Gastrocnemius medialis (tissue), 4 donors: ENCODE measurements around the gene GPR148. TPM values are rescaled to one million over a fixed set of nuclear protein-coding genes. Genes with fewer than 3 reads are reported as not detected.
"Not testable (repeated sequence)": the region's sequence is repeated elsewhere in the genome, so short reads cannot be mapped to it uniquely, and the experiment has no call there.

Experiments
- ATAC-seq, 2 donors: fragments of 150-250 bp; one replicate each; pipeline ENCODE4 v1.9.1; 2016
- DNase-seq, 2 donors: peaks; one replicate each; pipeline ENCODE4 v3.0.0-alpha.2; 2019
- H3K27ac ChIP-seq, 4 donors: fragments of 200-600 bp; sonication (generic); 1 replicate in 1 of 4; 2 replicates in 3 of 4; pipeline ENCODE4 v1.5.1; 2016 to 2018; ENCODE audit warnings: mild to moderate bottlenecking in 2 of 4, moderate library complexity in 1 of 4
- H3K27me3 ChIP-seq, 3 donors: fragments of 200-600 bp; sonication (generic) in 2 of 3; 1 replicate in 1 of 3; 2 replicates in 2 of 3; pipeline versions ENCODE4 v1.5.1 to v1.6.0; 2016 to 2019; ENCODE audit warnings: mild to moderate bottlenecking in 1 of 3, moderate library complexity in 1 of 3
- H3K36me3 ChIP-seq, 2 donors: fragments of 200-600 bp; sonication (generic) in 1 of 2; one replicate each; pipeline ENCODE4 v1.5.1; 2017 to 2018
- H3K4me1 ChIP-seq, 2 donors: fragments of 200-600 bp; sonication (generic) in 1 of 2; one replicate each; pipeline ENCODE4 v1.5.1; 2016 to 2017; ENCODE audit warnings: mild to moderate bottlenecking in 2 of 2
- H3K4me3 ChIP-seq, 4 donors: fragments of 200-600 bp; sonication (generic) in 3 of 4; 1 replicate in 1 of 4; 2 replicates in 3 of 4; pipeline ENCODE4 v1.5.1; 2016 to 2019; ENCODE audit warnings: mild to moderate bottlenecking in 2 of 4
- H3K9me3 ChIP-seq, 3 donors: fragments of 200-600 bp; sonication (generic) in 2 of 3; 1 replicate in 1 of 3; 2 replicates in 2 of 3; pipeline ENCODE4 v1.5.1; 2016 to 2019
- CTCF ChIP-seq, 5 experiments: fragments of 450-650 bp in 3 of 5; fragments of 200-600 bp in 2 of 5; sonication (generic) in 2 of 5; IDR thresholded peaks in 4 of 5; conservative IDR thresholded peaks in 1 of 5; 1 replicate in 4 of 5; 2 replicates in 1 of 5; pipeline ENCODE4 v1.5.1; 2016 to 2019; ENCODE audit warnings: antibody characterized with exemption in 5 of 5, mild to moderate bottlenecking in 3 of 5, moderate library complexity in 3 of 5
- POLR2A ChIP-seq, 2 donors: fragments of 450-650 bp; IDR thresholded peaks; one replicate each; pipeline ENCODE4 v1.6.1; 2017; ENCODE audit warnings: antibody characterized with exemption in 2 of 2, mild to moderate bottlenecking in 2 of 2, moderate library complexity in 2 of 2
- in situ Hi-C, 4 donors: fragments of 200-750 bp; cut with MboI; loops; one replicate each; pipeline versions ENCODE4 v1.15.0 to v1.8.0; 2017; ENCODE audit warnings: low sequenced_read_pairs in 4 of 4
- intact Hi-C: fragments of 100-400 bp; cut with DNase I; formaldehyde crosslinking; loops from one replicate; pipeline ENCODE4 v1.15.1; 2023; ENCODE audit warnings: low total_unique reads
- total RNA-seq, 4 donors: library from RNA; depleted of rRNA; stranded (reverse); fragments of >200 nt; gene quantifications; one replicate each; pipeline versions ENCODE4 v1.1.0 to v1.2.3, GENCODE V29; 2016

Gene GPR148
- total RNA-seq, 4 donors from 2014 or later: not detected

GRCh38 chr2:130728007-130728454 is 839 bp upstream of the GPR148 start:
- peaks cover 5 to 11% of the 10 kb centered on the region in 2 donors for H3K4me1 ChIP-seq

GRCh38 chr2:130729322-130730299 is 741 bp downstream of the GPR148 start:
- DNase-seq (no peak), ATAC-seq (no peak)
- Histone ChIP-seq H3K4me3 (no peak overlapping the region), H3K36me3 (no peaks in the 10 kb centered on the region), H3K4me1 (peaks cover 5 to 11% of the 10 kb centered on the region in 2 donors), H3K27ac (no peak overlapping the region), H3K9me3 (no peaks in the 10 kb centered on the region), H3K27me3 (peaks cover 9 to 18% (median 16%) of the 10 kb centered on the region in 3 donors)
- intact Hi-C loops: no loop called here
- in situ Hi-C loops: no loop called here
- TF ChIP-seq CTCF (IDR thresholded peaks at IDR 0.05 in 4 of 5, conservative IDR thresholded peaks at IDR 0.05 in 1 of 5) (no peak), POLR2A (IDR thresholded peaks at IDR 0.05) (no peak)

More at GRCh38 chr2:130728007-130728454, 839 bp upstream of the GPR148 start:
- intact Hi-C loops: no loop called here
- in situ Hi-C loops: no loop called here
- peak overlapping the region in 2 of 4 donors; percentile 34 to 55 for H3K27ac ChIP-seq
- TF ChIP-seq CTCF (IDR thresholded peaks at IDR 0.05 in 4 of 5, conservative IDR thresholded peaks at IDR 0.05 in 1 of 5) (no peak), POLR2A (IDR thresholded peaks at IDR 0.05) (no peak)
- peak in 1 of 2 donors; percentile 24 for ATAC-seq
- DNase-seq: no peak
- no peaks in the 10 kb centered on the region for H3K36me3 ChIP-seq
- peak overlapping the region; percentile 43 to 59 (median 52) for H3K4me3 ChIP-seq
- no peaks in the 10 kb centered on the region for H3K9me3 ChIP-seq
- H3K27me3 ChIP-seq: peaks cover 9 to 18% (median 16%) of the 10 kb centered on the region in 3 donors

GRCh38 chr2:130732257-130732656 is 3.4 kb downstream of the GPR148 start:
- H3K4me3 ChIP-seq, H3K9me3 ChIP-seq, ATAC-seq, H3K27me3 ChIP-seq, intact Hi-C loops, DNase-seq, H3K27ac ChIP-seq, H3K4me1 ChIP-seq, in situ Hi-C loops, H3K36me3 ChIP-seq: not testable (repeated sequence)

GRCh38 chr2:130735200-130735599 is 6.3 kb downstream of the GPR148 start:
- no peak overlapping the region for H3K27ac ChIP-seq
- H3K27me3 ChIP-seq: no peaks in the 10 kb centered on the region
- H3K4me3 ChIP-seq: no peak overlapping the region
- TF ChIP-seq CTCF (IDR thresholded peaks at IDR 0.05 in 4 of 5, conservative IDR thresholded peaks at IDR 0.05 in 1 of 5) (no peak), POLR2A (IDR thresholded peaks at IDR 0.05) (no peak)
- no peaks in the 10 kb centered on the region for H3K4me1 ChIP-seq
- ATAC-seq: no peak
- in situ Hi-C loops: no loop called here
- H3K9me3 ChIP-seq: no peaks in the 10 kb centered on the region
- DNase-seq: no peak
- intact Hi-C loops: no loop called here
- H3K36me3 ChIP-seq: no peaks in the 10 kb centered on the region

- Histone ChIP-seq H3K9me3 (no peaks in the 10 kb centered on the region), H3K4me3 (no peak overlapping the region), H3K27ac (no peak overlapping the region), H3K36me3 (no peaks in the 10 kb centered on the region), H3K4me1 (no peaks in the 10 kb centered on the region), H3K27me3 (no peaks in the 10 kb centered on the region)
- in situ Hi-C loops: no loop called here
- DNase-seq (no peak), ATAC-seq (no peak)
- TF ChIP-seq POLR2A (IDR thresholded peaks at IDR 0.05) (no peak), CTCF (IDR thresholded peaks at IDR 0.05 in 4 of 5, conservative IDR thresholded peaks at IDR 0.05 in 1 of 5) (no peak)
- intact Hi-C loops: no loop called here
Observed at GRCh38 chr2:130736487-130736886, 7.6 kb downstream of the GPR148 start.
